ENCODE data around the gene LAMC2. TPM values are rescaled to one million over a fixed set of nuclear protein-coding genes. Genes with fewer than 3 reads are reported as not detected.
A peak's percentile ranks its signal among the peaks of the same experiment; 100 is the strongest.

The LAMC2 gene
- total and polyA plus RNA-seq, 10 of the 15 experiments (the other 5 are each of a cell fraction or from before 2014, with no cell fraction given) = 0.27 to 1.5 (median 0.92) TPM

DNA sequence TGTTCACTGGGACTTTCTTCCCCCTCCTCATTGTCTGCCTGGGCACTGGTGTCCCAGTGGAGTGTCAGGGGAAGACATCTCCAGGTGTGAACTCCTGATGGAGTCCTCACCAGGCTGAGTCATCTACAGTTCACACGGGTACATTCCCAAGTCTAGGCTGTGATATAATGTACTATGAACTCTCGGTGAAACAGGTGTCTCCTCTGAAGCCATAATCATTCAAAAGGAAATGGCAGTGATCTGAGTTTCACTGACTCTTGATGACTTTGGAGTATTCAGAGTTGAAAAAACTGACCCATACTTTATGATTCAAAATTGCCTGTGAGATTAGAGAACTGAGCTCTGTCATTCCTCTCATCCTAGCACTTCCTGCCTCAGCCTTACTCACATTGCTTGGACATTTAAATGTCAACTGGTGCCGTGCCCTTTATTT is 9.1 kb downstream of the LAMC2 start (continued):
- TF ChIP-seq PML (IDR thresholded peaks at IDR 0.05; ENCODE audit: low read length) = no peak
- TF ChIP-seq SRF (IDR thresholded peaks at IDR 0.05; ENCODE audit: low read depth in 2 of 2, low read length in 2 of 2) = no peak
- TF ChIP-seq TCF12 (IDR thresholded peaks at IDR 0.05; ENCODE audit: low read depth, low read length) = no peak
- TF ChIP-seq IKZF2 (IDR thresholded peaks at IDR 0.05) = peak; percentile 59 to 62; a peak in 3 of 4 replicates
- TF ChIP-seq BHLHE40 (IDR thresholded peaks at IDR 0.05; ENCODE audit: borderline replicate concordance in 1 of 2, low read depth in 2 of 2, low read length in 1 of 2) = no peak
- no peak for TF ChIP-seq STAT1 (conservative IDR thresholded peaks at IDR 0.05)
- TF ChIP-seq CBX3 (IDR thresholded peaks at IDR 0.05; ENCODE audit: borderline replicate concordance, low read depth) = no peak
- no peak for TF ChIP-seq ZZZ3 (IDR thresholded peaks at IDR 0.05; ENCODE audit: control insufficient read depth, insufficient read length, low read depth)
- no peak for TF ChIP-seq CHD1 (IDR thresholded peaks at IDR 0.05; ENCODE audit: low read depth, low read length)
- no peak for TF ChIP-seq CHD2 (IDR thresholded peaks at IDR 0.05; ENCODE audit: borderline replicate concordance, low read depth, low read length)
- no peak for TF ChIP-seq HCFC1 (IDR thresholded peaks at IDR 0.05; ENCODE audit: low read length)
- no peak for TF ChIP-seq EGR1 (IDR thresholded peaks at IDR 0.05; ENCODE audit: borderline replicate concordance in 1 of 2, low read depth in 2 of 2, low read length in 2 of 2)
- TF ChIP-seq EP300 (IDR thresholded peaks at IDR 0.05; ENCODE audit: borderline replicate concordance in 1 of 2, control insufficient read depth in 1 of 2, low read depth in 2 of 2, low read length in 2 of 2) = no peak
- no peak for TF ChIP-seq BCL11A (IDR thresholded peaks at IDR 0.05; ENCODE audit: low read depth, low read length)
- no peak for TF ChIP-seq RBBP5 (conservative IDR thresholded peaks at IDR 0.05)
- TF ChIP-seq, protein P1, sequence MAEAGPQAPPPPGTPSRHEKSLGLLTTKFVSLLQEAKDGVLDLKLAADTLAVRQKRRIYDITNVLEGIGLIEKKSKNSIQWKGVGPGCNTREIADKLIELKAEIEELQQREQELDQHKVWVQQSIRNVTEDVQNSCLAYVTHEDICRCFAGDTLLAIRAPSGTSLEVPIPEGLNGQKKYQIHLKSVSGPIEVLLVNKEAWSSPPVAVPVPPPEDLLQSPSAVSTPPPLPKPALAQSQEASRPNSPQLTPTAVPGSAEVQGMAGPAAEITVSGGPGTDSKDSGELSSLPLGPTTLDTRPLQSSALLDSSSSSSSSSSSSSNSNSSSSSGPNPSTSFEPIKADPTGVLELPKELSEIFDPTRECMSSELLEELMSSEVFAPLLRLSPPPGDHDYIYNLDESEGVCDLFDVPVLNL (IDR thresholded peaks at IDR 0.05; ENCODE audit: low read depth, low read length) = no peak
- no peak for TF ChIP-seq ZNF207 (IDR thresholded peaks at IDR 0.05; ENCODE audit: borderline replicate concordance)
- TF ChIP-seq, protein P2, sequence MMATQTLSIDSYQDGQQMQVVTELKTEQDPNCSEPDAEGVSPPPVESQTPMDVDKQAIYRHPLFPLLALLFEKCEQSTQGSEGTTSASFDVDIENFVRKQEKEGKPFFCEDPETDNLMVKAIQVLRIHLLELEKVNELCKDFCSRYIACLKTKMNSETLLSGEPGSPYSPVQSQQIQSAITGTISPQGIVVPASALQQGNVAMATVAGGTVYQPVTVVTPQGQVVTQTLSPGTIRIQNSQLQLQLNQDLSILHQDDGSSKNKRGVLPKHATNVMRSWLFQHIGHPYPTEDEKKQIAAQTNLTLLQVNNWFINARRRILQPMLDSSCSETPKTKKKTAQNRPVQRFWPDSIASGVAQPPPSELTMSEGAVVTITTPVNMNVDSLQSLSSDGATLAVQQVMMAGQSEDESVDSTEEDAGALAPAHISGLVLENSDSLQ (IDR thresholded peaks at IDR 0.05) = no peak
- TF ChIP-seq, protein P3, sequence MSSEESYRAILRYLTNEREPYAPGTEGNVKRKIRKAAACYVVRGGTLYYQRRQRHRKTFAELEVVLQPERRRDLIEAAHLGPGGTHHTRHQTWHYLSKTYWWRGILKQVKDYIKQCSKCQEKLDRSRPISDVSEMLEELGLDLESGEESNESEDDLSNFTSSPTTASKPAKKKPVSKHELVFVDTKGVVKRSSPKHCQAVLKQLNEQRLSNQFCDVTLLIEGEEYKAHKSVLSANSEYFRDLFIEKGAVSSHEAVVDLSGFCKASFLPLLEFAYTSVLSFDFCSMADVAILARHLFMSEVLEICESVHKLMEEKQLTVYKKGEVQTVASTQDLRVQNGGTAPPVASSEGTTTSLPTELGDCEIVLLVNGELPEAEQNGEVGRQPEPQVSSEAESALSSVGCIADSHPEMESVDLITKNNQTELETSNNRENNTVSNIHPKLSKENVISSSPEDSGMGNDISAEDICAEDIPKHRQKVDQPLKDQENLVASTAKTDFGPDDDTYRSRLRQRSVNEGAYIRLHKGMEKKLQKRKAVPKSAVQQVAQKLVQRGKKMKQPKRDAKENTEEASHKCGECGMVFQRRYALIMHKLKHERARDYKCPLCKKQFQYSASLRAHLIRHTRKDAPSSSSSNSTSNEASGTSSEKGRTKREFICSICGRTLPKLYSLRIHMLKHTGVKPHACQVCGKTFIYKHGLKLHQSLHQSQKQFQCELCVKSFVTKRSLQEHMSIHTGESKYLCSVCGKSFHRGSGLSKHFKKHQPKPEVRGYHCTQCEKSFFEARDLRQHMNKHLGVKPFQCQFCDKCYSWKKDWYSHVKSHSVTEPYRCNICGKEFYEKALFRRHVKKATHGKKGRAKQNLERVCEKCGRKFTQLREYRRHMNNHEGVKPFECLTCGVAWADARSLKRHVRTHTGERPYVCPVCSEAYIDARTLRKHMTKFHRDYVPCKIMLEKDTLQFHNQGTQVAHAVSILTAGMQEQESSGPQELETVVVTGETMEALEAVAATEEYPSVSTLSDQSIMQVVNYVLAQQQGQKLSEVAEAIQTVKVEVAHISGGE (CRISPR knock-in tag; IDR thresholded peaks at IDR 0.05) = no peak
- no peak for TF ChIP-seq RAD51 (IDR thresholded peaks at IDR 0.05)
- TF ChIP-seq, protein P4, sequence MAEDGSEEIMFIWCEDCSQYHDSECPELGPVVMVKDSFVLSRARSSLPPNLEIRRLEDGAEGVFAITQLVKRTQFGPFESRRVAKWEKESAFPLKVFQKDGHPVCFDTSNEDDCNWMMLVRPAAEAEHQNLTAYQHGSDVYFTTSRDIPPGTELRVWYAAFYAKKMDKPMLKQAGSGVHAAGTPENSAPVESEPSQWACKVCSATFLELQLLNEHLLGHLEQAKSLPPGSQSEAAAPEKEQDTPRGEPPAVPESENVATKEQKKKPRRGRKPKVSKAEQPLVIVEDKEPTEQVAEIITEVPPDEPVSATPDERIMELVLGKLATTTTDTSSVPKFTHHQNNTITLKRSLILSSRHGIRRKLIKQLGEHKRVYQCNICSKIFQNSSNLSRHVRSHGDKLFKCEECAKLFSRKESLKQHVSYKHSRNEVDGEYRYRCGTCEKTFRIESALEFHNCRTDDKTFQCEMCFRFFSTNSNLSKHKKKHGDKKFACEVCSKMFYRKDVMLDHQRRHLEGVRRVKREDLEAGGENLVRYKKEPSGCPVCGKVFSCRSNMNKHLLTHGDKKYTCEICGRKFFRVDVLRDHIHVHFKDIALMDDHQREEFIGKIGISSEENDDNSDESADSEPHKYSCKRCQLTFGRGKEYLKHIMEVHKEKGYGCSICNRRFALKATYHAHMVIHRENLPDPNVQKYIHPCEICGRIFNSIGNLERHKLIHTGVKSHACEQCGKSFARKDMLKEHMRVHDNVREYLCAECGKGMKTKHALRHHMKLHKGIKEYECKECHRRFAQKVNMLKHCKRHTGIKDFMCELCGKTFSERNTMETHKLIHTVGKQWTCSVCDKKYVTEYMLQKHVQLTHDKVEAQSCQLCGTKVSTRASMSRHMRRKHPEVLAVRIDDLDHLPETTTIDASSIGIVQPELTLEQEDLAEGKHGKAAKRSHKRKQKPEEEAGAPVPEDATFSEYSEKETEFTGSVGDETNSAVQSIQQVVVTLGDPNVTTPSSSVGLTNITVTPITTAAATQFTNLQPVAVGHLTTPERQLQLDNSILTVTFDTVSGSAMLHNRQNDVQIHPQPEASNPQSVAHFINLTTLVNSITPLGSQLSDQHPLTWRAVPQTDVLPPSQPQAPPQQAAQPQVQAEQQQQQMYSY (CRISPR knock-in tag; IDR thresholded peaks at IDR 0.05) = no peak
- no peak for TF ChIP-seq NR2F1 (conservative IDR thresholded peaks at IDR 0.05)
- no peak for TF ChIP-seq MXI1 (IDR thresholded peaks at IDR 0.05; ENCODE audit: low read depth, low read length)
